ENCODE measurements around the gene PCDH9.

GRCh38 chr13:67091603-67092002, 138.5 kb downstream of the PCDH9 start:
- TF ChIP-seq CTCF (IDR thresholded peaks at IDR 0.05 in 8 of 11, conservative IDR thresholded peaks at IDR 0.05 in 3 of 11) (no peak), POLR2AphosphoS5 (IDR thresholded peaks at IDR 0.05) (no peak)
